H9 (cell line): Measurements from ENCODE around the gene CLIP3. TPM values are rescaled to one million over a fixed set of nuclear protein-coding genes. Genes with fewer than 3 reads are reported as not detected.

Experiments
- DNase-seq: peaks from one replicate; pipeline ENCODE4 v3.0.0-alpha.2; 2017
- H2AFZ ChIP-seq: one replicate; pipeline ENCODE4 v1.6.1; 2013; ENCODE audit warnings: mild to moderate bottlenecking, low read length, control low read depth, moderate library complexity
- H2AK5ac ChIP-seq: 2 replicates; pipeline ENCODE4 v1.6.1; 2013; ENCODE audit warnings: low read length, control low read depth, mixed read lengths; ENCODE audit not compliant: insufficient read length
- H2BK120ac ChIP-seq: one replicate; pipeline ENCODE4 v1.6.1; 2013; ENCODE audit warnings: low read depth, mild to moderate bottlenecking, low read length, control low read depth, inconsistent platforms; ENCODE audit not compliant: poor library complexity, severe bottlenecking
- H2BK12ac ChIP-seq: 2 replicates; pipeline ENCODE4 v1.6.1; 2013; ENCODE audit warnings: low read length, control low read depth, mixed read lengths, low read depth; ENCODE audit not compliant: insufficient read length
- H2BK15ac ChIP-seq: 2 replicates; pipeline ENCODE4 v1.6.1; 2013; ENCODE audit warnings: low read depth, low read length, control low read depth
- H2BK20ac ChIP-seq: one replicate; pipeline ENCODE4 v1.6.1; 2013; ENCODE audit warnings: low read depth, mild to moderate bottlenecking, low read length, control low read depth, inconsistent platforms; ENCODE audit not compliant: poor library complexity, severe bottlenecking
- H2BK5ac ChIP-seq: 2 replicates; pipeline ENCODE4 v1.6.1; 2013; ENCODE audit warnings: low read length, control low read depth, mixed read lengths; ENCODE audit not compliant: insufficient read length
- H3K14ac ChIP-seq: 2 replicates; pipeline ENCODE4 v1.6.1; 2013; ENCODE audit warnings: low read length, control low read depth; ENCODE audit not compliant: insufficient read depth
- H3K18ac ChIP-seq: 2 replicates; pipeline ENCODE4 v1.6.1; 2013; ENCODE audit warnings: low read depth, mild to moderate bottlenecking, mixed read lengths, low read length, control low read depth; ENCODE audit not compliant: insufficient read length
- H3K23ac ChIP-seq: 2 replicates; pipeline ENCODE4 v1.6.1; 2013; ENCODE audit warnings: low read length, control low read depth, mixed read lengths, low read depth; ENCODE audit not compliant: insufficient read length
- H3K23me2 ChIP-seq: 2 replicates; pipeline ENCODE4 v1.6.1; 2013; ENCODE audit warnings: low read depth, mild to moderate bottlenecking, mixed read lengths, low read length, control low read depth; ENCODE audit not compliant: insufficient read length, poor library complexity, severe bottlenecking
- H3K27ac ChIP-seq: 2 replicates; pipeline ENCODE4 v1.5.1; 2013; ENCODE audit warnings: low read length, control low read depth, mixed read lengths, low read depth; ENCODE audit not compliant: insufficient read length
- H3K27me3 ChIP-seq: 2 replicates; pipeline ENCODE4 v1.6.1; 2013; ENCODE audit warnings: low read length, control low read depth, inconsistent platforms; ENCODE audit not compliant: insufficient read depth
- H3K4ac ChIP-seq: 2 replicates; pipeline ENCODE4 v1.6.1; 2013; ENCODE audit warnings: low read depth, mild to moderate bottlenecking, control low read depth, inconsistent platforms, low read length, moderate library complexity
- H3K4me1 ChIP-seq: 2 replicates; pipeline ENCODE4 v1.6.1; 2013; ENCODE audit warnings: low read length, control low read depth, inconsistent platforms; ENCODE audit not compliant: insufficient read depth
- H3K4me2 ChIP-seq: 2 replicates; pipeline ENCODE4 v1.6.1; 2013; ENCODE audit warnings: low read length, control low read depth, mixed read lengths; ENCODE audit not compliant: insufficient read length, insufficient read depth
- H3K56ac ChIP-seq: 2 replicates; pipeline ENCODE4 v1.6.1; 2013; ENCODE audit warnings: low read depth, mild to moderate bottlenecking, mixed read lengths, low read length, control low read depth; ENCODE audit not compliant: insufficient read length
- H3K79me1 ChIP-seq: 2 replicates; pipeline ENCODE4 v1.6.1; 2013; ENCODE audit warnings: low read depth, mild to moderate bottlenecking, moderate library complexity, low read length, control low read depth, inconsistent platforms; ENCODE audit not compliant: insufficient read depth, poor library complexity, severe bottlenecking
- H3K79me2 ChIP-seq: 2 replicates; pipeline ENCODE4 v1.6.1; 2013; ENCODE audit warnings: low read length, control low read depth, inconsistent platforms; ENCODE audit not compliant: insufficient read depth
- H3K9ac ChIP-seq: 2 replicates; pipeline ENCODE4 v1.6.1; 2013; ENCODE audit warnings: low read length, control low read depth, mixed read lengths; ENCODE audit not compliant: insufficient read length; ENCODE audit errors: extremely low read depth
- H3K9me3 ChIP-seq: one replicate; pipeline ENCODE4 v1.6.1; 2013; ENCODE audit warnings: low read depth, low read length, inconsistent platforms; ENCODE audit not compliant: control insufficient read depth
- H3T11ph ChIP-seq: one replicate; pipeline ENCODE4 v1.6.1; 2013; ENCODE audit warnings: mild to moderate bottlenecking, low read length, control low read depth, inconsistent platforms
- H4K20me1 ChIP-seq: one replicate; pipeline ENCODE4 v1.6.1; 2013; ENCODE audit not compliant: control insufficient read depth, insufficient read length, insufficient read depth
- H4K5ac ChIP-seq: 2 replicates; pipeline ENCODE4 v1.6.1; 2013; ENCODE audit warnings: low read depth, mild to moderate bottlenecking, mixed read lengths, low read length, control low read depth; ENCODE audit not compliant: insufficient read length
- H4K8ac ChIP-seq: replicated peaks from 2 replicates; pipeline ENCODE4 v1.6.1; 2013; ENCODE audit warnings: low read length, control low read depth, mixed read lengths, low read depth; ENCODE audit not compliant: insufficient read length
- H4K91ac ChIP-seq: 2 replicates; pipeline ENCODE4 v1.6.1; 2013; ENCODE audit warnings: low read depth, mild to moderate bottlenecking, moderate library complexity, mixed read lengths, low read length, control low read depth; ENCODE audit not compliant: insufficient read length
- H3K27ac Mint-ChIP-seq, 3 experiments: 2 replicates in 2 of 3; 3 replicates in 1 of 3; pipeline ENCODE4 v1.8.0; 2020 to 2021; ENCODE audit warnings: mixed read lengths in 3 of 3, mild to moderate bottlenecking in 1 of 3, moderate library complexity in 1 of 3
- H3K27me3 Mint-ChIP-seq: 2 replicates; pipeline ENCODE4 v1.8.0; 2021; ENCODE audit warnings: low read depth, mild to moderate bottlenecking, moderate library complexity, mixed read lengths
- H3K36me3 Mint-ChIP-seq, 3 experiments: 2 replicates in 2 of 3; 3 replicates in 1 of 3; pipeline ENCODE4 v1.8.0; 2020 to 2021; ENCODE audit warnings: low read depth in 3 of 3, mixed read lengths in 3 of 3; ENCODE audit not compliant: insufficient read depth in 1 of 3
- H3K4me1 Mint-ChIP-seq, 2 experiments: 2 replicates each; pipeline ENCODE4 v1.8.0; 2020; ENCODE audit warnings: mixed read lengths in 2 of 2
- H3K4me3 Mint-ChIP-seq, 2 experiments: 2 replicates in 1 of 2; 3 replicates in 1 of 2; pipeline ENCODE4 v1.8.0; 2020 to 2021; ENCODE audit warnings: mild to moderate bottlenecking in 2 of 2, mixed read lengths in 2 of 2, moderate library complexity in 1 of 2
- H3K9me3 Mint-ChIP-seq, 2 experiments: 2 replicates in 1 of 2; 3 replicates in 1 of 2; pipeline ENCODE4 v1.8.0; 2020; ENCODE audit warnings: mild to moderate bottlenecking in 2 of 2, mixed read lengths in 2 of 2, moderate library complexity in 1 of 2
- WGBS: extraction: QIAGEN DNeasy Blood & Tissue Kit; methylation state at CpG from one replicate; pipeline ENCODE4 v1.1.7; 2013; ENCODE audit warnings: missing lambda C conversion rate, low lambda C conversion rate, mixed read lengths; ENCODE audit not compliant: insufficient read length; ENCODE audit errors: extremely low coverage; 5-methylcytosine and 5-hydroxymethylcytosine counted together
- total RNA-seq: library from RNA; stranded (reverse); gene quantifications from 2 replicates; pipeline ENCODE4 v1.2.1, GENCODE V29; 2021
- TF ChIP-seq, protein P1 (sequence below): fragments of 200-600 bp; sonication (generic); conservative IDR thresholded peaks from 3 replicates; pipeline ENCODE4 v1.8.0; 2021; ENCODE audit warnings: antibody characterized with exemption, mild to moderate bottlenecking

The CLIP3 gene
- total RNA-seq, 1 experiment from 2014 or later = 19.7 TPM

DNA sequence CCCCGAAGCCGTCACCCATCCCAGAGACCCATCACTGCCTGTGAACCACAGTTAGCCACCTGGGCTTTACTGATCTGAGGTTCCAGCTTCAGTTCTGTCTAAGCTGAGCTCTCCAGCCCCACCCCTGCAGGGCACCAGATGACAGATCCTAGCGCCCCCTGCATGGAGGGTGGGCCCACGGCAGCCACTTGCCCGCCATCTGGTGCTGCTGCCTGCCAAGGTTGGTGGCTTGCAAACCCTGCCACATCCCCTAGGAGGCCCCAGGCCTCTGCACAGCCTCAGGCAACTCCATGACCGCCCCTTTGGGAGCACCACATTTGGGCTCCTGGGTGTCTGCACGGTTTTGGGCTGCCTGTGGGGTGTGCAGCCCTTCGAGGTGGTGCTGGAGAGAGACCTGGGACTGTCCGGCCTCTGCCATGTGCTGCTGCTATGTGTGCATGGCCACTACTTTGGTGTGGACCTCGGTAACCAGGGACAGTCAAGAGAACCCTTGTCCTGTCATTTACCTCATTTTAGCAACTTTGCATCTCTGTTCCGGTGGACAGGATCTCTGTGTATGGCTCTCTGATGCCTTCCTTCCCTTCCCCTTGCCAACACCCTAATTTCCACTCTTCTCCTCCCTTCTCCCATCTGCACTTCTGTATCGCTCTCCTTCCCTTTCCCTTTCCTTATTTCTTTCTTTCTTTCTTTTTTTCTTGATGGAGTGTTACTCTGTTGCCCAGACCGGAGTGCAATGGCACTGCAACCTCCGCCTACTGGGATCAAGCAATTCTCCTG is 55.0 kb downstream of the CLIP3 start:
- no peaks in the 10 kb centered on the region for H3K23me2 ChIP-seq
- H3K9ac ChIP-seq = no peak overlapping the region
- H3K18ac ChIP-seq = no peak overlapping the region
- no peak overlapping the region for H2BK12ac ChIP-seq
- H4K5ac ChIP-seq = no peak overlapping the region
- no peaks in the 10 kb centered on the region for H4K20me1 ChIP-seq
- H2BK120ac ChIP-seq = no peak overlapping the region
- no peak overlapping the region for H2BK20ac ChIP-seq
- no peaks in the 10 kb centered on the region for H3K9me3 ChIP-seq
- H2AK5ac ChIP-seq = no peak overlapping the region
- H3K4me2 ChIP-seq = no peak overlapping the region
- H3K79me1 ChIP-seq = no peaks in the 10 kb centered on the region
- peaks cover 15 to 19% of the 10 kb centered on the region in 2 experiments for H3K4me1 Mint-ChIP-seq
- no peaks in the 10 kb centered on the region; a peak in 2 of 5 replicates for H3K9me3 Mint-ChIP-seq
- H3K27ac ChIP-seq = no peak overlapping the region
- H3K36me3 Mint-ChIP-seq = no peaks in the 10 kb centered on the region
- H4K91ac ChIP-seq = no peak overlapping the region
- no peak overlapping the region for H3K23ac ChIP-seq
- peak; percentile 90 for DNase-seq
- no peaks in the 10 kb centered on the region for H3K27me3 ChIP-seq
- WGBS = 100% methylated on average over 1 of the region's 14 CpGs
- H3K27me3 Mint-ChIP-seq = peaks cover 45% of the 10 kb centered on the region
- peak overlapping the region in 1 of 2 experiments; percentile 35; a peak in 1 of 5 replicates for H3K4me3 Mint-ChIP-seq
- H3T11ph ChIP-seq = no peak overlapping the region
- H3K14ac ChIP-seq = no peak overlapping the region
- no peak overlapping the region for H4K8ac ChIP-seq
- TF ChIP-seq, protein P1, sequence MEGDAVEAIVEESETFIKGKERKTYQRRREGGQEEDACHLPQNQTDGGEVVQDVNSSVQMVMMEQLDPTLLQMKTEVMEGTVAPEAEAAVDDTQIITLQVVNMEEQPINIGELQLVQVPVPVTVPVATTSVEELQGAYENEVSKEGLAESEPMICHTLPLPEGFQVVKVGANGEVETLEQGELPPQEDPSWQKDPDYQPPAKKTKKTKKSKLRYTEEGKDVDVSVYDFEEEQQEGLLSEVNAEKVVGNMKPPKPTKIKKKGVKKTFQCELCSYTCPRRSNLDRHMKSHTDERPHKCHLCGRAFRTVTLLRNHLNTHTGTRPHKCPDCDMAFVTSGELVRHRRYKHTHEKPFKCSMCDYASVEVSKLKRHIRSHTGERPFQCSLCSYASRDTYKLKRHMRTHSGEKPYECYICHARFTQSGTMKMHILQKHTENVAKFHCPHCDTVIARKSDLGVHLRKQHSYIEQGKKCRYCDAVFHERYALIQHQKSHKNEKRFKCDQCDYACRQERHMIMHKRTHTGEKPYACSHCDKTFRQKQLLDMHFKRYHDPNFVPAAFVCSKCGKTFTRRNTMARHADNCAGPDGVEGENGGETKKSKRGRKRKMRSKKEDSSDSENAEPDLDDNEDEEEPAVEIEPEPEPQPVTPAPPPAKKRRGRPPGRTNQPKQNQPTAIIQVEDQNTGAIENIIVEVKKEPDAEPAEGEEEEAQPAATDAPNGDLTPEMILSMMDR = peak; percentile 85
- no peak overlapping the region for H3K27ac Mint-ChIP-seq
- H3K4me1 ChIP-seq = no peaks in the 10 kb centered on the region
- H3K56ac ChIP-seq = no peak overlapping the region
- H2BK15ac ChIP-seq = no peak overlapping the region
- H2AFZ ChIP-seq = no peak overlapping the region
- H2BK5ac ChIP-seq = no peak overlapping the region
- no peaks in the 10 kb centered on the region for H3K79me2 ChIP-seq
- H3K4ac ChIP-seq = no peak overlapping the region
